Testis (tissue), 3 donors: Measurements from ENCODE around the gene FAM47E. TPM values are rescaled to one million over a fixed set of nuclear protein-coding genes. Genes with fewer than 3 reads are reported as not detected.

ENCODE experiments used
- DNase-seq: peaks from one replicate; pipeline ENCODE4 v3.0.0-alpha.2; 2019
- H3K27ac ChIP-seq, 2 donors: fragments of 200-600 bp; sonication (generic); one replicate each; pipeline ENCODE4 v1.5.1; 2019
- H3K27me3 ChIP-seq: fragments of 200-600 bp; sonication (generic); one replicate; pipeline ENCODE4 v1.5.1; 2019
- H3K36me3 ChIP-seq: fragments of 200-600 bp; sonication (generic); one replicate; pipeline ENCODE4 v1.5.1; 2017; ENCODE audit warnings: low read depth; ENCODE audit errors: missing control alignments
- H3K4me1 ChIP-seq: fragments of 200-600 bp; sonication (generic); one replicate; pipeline ENCODE4 v1.5.1; 2019
- H3K4me3 ChIP-seq, 2 donors: fragments of 200-600 bp; sonication (generic); one replicate each; pipeline ENCODE4 v1.5.1; 2017 to 2019
- H3K9me3 ChIP-seq: fragments of 200-600 bp; sonication (generic); one replicate; pipeline ENCODE4 v1.5.1; 2017
- POLR2A ChIP-seq: fragments of 450-650 bp; IDR thresholded peaks from one replicate; pipeline ENCODE4 v1.6.1; 2017; ENCODE audit warnings: antibody characterized with exemption, mild to moderate bottlenecking, moderate library complexity
- WGBS, 2 donors: methylation state at CpG; one replicate each; pipeline ENCODE4 v1.1.5; 2018; 5-methylcytosine and 5-hydroxymethylcytosine counted together
- intact Hi-C: fragments of 100-400 bp; cut with DNase I; formaldehyde crosslinking; loops from one replicate; pipeline ENCODE4 v1.15.1; 2023; ENCODE audit warnings: low total_unique reads
- polyA plus RNA-seq: library from polyadenylated mRNA; stranded (reverse); fragments of 350-450 nt; fragmentation: Illumina TruSeq; extraction: RNeasy Lipid Tissue Mini Kit (QIAGEN cat#74804); gene quantifications from one replicate; pipeline ENCODE4 v1.2.3, GENCODE V29; 2014; ENCODE audit warnings: low read depth, low replicate concordance; ENCODE audit not compliant: insufficient read depth
- total RNA-seq, 2 donors: library from RNA; depleted of rRNA; stranded (reverse); fragments of >200 nt; gene quantifications; one replicate each; pipeline ENCODE4 v1.2.3, GENCODE V29; 2016
- TF ChIP-seq, protein P1 (sequence below), 3 experiments: fragments of 450-650 bp in 2 of 3; fragments of 200-600 bp in 1 of 3; sonication (generic) in 1 of 3; IDR thresholded peaks; one replicate each; pipeline ENCODE4 v1.5.1; 2016 to 2019; ENCODE audit warnings: antibody characterized with exemption in 3 of 3, mild to moderate bottlenecking in 2 of 3, moderate library complexity in 1 of 3

The FAM47E gene
- total and polyA plus RNA-seq, 3 donors from 2014 or later = 11.0 to 22.8 (median 15.4) TPM

DNA sequence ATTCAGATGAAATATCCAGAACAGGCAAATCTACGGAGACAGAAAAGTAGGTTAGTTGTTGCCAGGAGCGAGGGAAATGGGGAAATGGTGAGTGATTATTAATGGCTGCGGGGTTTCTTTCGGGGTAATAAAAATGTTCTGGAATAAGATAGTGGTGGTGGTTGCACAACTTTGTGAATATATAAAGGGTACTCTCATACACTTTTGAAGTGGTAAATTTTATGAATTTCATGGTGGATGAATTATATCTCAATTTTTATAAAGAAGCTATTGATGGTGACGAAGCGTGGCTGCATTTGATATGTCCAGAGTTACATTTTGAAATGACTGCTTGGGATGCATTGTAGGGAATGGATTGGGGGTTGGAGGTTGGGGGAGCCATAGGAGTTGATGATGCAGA, 16.3 kb downstream of the FAM47E start:
- H3K27ac ChIP-seq = no peak overlapping the region
- 94% methylated on average over 6 of the region's 6 CpGs for WGBS, 2 donors
- intact Hi-C loops = no loop called here
- no peaks in the 10 kb centered on the region for H3K9me3 ChIP-seq
- H3K4me1 ChIP-seq = no peaks in the 10 kb centered on the region
- no peak for DNase-seq
- no peak overlapping the region for H3K4me3 ChIP-seq
- TF ChIP-seq POLR2A = no peak
- TF ChIP-seq, protein P1, sequence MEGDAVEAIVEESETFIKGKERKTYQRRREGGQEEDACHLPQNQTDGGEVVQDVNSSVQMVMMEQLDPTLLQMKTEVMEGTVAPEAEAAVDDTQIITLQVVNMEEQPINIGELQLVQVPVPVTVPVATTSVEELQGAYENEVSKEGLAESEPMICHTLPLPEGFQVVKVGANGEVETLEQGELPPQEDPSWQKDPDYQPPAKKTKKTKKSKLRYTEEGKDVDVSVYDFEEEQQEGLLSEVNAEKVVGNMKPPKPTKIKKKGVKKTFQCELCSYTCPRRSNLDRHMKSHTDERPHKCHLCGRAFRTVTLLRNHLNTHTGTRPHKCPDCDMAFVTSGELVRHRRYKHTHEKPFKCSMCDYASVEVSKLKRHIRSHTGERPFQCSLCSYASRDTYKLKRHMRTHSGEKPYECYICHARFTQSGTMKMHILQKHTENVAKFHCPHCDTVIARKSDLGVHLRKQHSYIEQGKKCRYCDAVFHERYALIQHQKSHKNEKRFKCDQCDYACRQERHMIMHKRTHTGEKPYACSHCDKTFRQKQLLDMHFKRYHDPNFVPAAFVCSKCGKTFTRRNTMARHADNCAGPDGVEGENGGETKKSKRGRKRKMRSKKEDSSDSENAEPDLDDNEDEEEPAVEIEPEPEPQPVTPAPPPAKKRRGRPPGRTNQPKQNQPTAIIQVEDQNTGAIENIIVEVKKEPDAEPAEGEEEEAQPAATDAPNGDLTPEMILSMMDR (IDR thresholded peaks at IDR 0.05) = no peak
- H3K36me3 ChIP-seq = no peaks in the 10 kb centered on the region
- no peaks in the 10 kb centered on the region for H3K27me3 ChIP-seq

DNA sequence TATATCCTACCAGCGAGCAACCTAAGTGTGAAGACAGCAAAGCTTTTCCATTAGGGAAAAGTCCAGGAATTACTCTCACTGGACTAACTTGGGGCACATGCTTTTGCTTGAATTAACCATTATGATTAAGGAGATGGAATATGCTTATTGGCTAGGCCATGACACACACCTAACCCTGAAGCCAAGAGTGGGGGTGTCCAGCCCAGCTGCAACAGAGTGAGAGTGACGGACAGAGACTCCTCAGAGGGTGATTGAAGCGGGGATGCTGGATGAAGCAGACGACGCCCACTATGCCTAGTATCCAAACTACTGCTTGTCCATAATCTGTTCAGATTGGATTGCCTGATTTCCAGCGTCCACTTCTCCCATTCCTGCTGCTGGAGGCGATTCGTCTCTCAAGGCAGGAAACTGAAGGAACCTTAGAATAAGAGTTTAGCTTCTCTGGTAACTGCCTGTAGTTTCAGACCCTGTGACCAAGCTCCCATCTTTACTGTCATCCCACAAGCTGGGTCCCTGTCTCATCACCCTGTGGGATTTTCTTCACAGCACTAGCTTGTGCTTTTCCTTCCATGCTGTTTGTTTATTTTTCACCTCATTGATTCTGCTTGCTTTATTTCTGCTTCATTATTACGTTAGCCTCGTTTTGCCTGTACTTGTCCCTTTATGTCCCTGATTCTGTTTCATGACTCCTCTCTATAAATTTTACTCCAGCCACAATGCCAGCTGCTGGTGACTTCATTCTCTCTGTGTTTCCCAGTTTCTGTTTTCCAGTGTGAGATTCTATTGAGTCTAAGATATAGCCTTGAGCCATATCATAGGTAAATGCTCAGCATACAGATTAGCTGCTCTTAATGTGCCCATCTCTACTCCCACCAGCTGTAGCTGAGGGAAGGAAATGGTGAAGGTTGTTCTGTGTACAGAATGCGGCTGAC, 19.0 kb downstream of the FAM47E start:
- 81 to 82% methylated on average over 11 of the region's 11 CpGs for WGBS, 2 donors
- Histone ChIP-seq H3K9me3 (no peaks in the 10 kb centered on the region), H3K36me3 (no peaks in the 10 kb centered on the region), H3K4me1 (no peaks in the 10 kb centered on the region), H3K27me3 (no peaks in the 10 kb centered on the region), H3K27ac (no peak overlapping the region), H3K4me3 (no peak overlapping the region)
- no peak for DNase-seq
- TF ChIP-seq, protein P1 (IDR thresholded peaks at IDR 0.05) = no peak
- TF ChIP-seq POLR2A = no peak
- intact Hi-C loops = no loop called here

DNA sequence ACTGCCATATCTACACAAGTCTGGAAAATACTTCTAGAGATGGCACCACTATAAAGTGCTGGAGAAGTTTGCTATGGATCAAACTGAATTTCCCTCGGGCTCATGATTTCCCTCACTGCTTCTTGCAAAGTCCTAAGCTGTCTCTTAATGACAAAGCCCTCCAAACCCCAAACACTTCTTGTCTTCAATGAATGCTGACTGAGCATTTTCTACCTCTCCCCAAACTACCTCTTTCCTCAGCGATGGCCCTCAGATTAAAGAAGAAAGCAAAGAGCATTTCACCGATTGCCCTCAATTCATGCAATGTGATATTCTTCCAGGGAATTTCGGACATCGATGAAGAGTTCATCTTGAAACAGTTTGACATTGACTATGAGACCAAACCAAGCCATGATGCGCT, 19.7 kb downstream of the FAM47E start:
- DNase-seq = no peak
- H3K4me3 ChIP-seq = no peak overlapping the region
- no peak overlapping the region for H3K27ac ChIP-seq
- WGBS, 2 donors = 91 to 95% methylated on average over 6 of the region's 6 CpGs
- intact Hi-C loops = no loop called here
- H3K27me3 ChIP-seq = no peaks in the 10 kb centered on the region
- H3K4me1 ChIP-seq = no peaks in the 10 kb centered on the region
- TF ChIP-seq, protein P1 (IDR thresholded peaks at IDR 0.05) = no peak
- no peak for TF ChIP-seq POLR2A
- H3K36me3 ChIP-seq = no peaks in the 10 kb centered on the region
- H3K9me3 ChIP-seq = no peaks in the 10 kb centered on the region

DNA sequence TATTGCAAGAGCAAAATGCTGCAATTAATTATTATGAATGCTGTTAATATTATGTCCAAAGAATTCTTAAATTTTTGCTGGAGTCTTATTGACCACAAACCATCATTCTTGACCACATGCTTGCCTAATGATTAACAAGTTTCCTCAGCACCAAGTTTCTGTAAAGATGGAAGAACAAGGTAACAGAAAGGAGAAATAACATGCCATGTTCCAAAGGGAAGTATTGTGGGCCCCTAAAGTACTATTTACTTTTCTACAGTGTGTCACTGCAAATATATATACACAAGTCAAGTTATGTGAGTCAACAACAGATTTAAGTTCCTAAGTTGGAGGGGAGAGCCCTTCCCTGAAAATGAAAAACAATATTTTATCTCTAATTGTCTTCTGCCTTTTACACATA, 20.6 kb downstream of the FAM47E start:
- H3K4me3 ChIP-seq = no peak overlapping the region
- H3K27ac ChIP-seq = no peak overlapping the region
- TF ChIP-seq POLR2A = no peak
- TF ChIP-seq, protein P1 (IDR thresholded peaks at IDR 0.05) = no peak
- H3K4me1 ChIP-seq = no peaks in the 10 kb centered on the region
- intact Hi-C loops = no loop called here
- no peak for DNase-seq
- H3K27me3 ChIP-seq = no peaks in the 10 kb centered on the region
- no peaks in the 10 kb centered on the region for H3K9me3 ChIP-seq
- H3K36me3 ChIP-seq = no peaks in the 10 kb centered on the region

DNA sequence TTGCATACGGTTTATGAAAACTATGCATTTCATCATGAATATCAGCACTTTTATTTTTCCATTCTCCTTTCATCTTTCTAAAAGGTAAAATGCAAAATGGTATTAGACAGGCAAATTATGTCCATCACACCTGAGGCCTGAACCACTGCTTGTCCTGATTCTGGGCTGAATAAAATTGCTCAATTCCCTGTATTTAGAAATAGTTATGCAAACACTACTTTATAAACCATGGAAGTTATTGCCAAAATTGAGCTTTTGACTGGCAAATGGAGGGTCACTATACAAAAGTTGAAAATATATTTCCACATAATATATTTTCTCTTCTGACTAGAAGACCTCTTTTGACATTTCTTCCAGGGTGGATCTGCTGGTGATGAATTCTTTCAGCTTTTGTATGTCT, 21.1 kb downstream of the FAM47E start:
- Histone ChIP-seq H3K27me3 (no peaks in the 10 kb centered on the region), H3K36me3 (no peaks in the 10 kb centered on the region), H3K9me3 (no peaks in the 10 kb centered on the region), H3K4me1 (no peaks in the 10 kb centered on the region), H3K27ac (no peak overlapping the region), H3K4me3 (no peak overlapping the region)
- intact Hi-C loops = no loop called here
- no peak for DNase-seq
- WGBS, 2 donors = 0 to 38% methylated on average over 1 of the region's 1 CpG
- TF ChIP-seq, protein P1 (IDR thresholded peaks at IDR 0.05) = no peak
- TF ChIP-seq POLR2A = no peak
